NCI-H345 treated with DMSO at 0.1 percent for 48 hours (cell line): ENCODE results near the gene ERP44.
"Not testable (repeated sequence)": the region's sequence is repeated elsewhere in the genome, so short reads cannot be mapped to it uniquely, and the experiment has no call there.

Experiments used
- DNase-seq: peaks from one replicate; lab custom pipeline; 2025; ENCODE audit not compliant: unreplicated experiment; lab: John Stamatoyannopoulos, UW

ERP44 gene

GRCh38 chr9:100098887-100099721, at the start of gene ERP44, which contains the start of gene INVS:
TSS of gene ERP44 (minus strand) at chr9:100099000. CDS start at chr9:100098840, 160 bp downstream.
TSS of gene INVS (plus strand) at chr9:100099243. CDS start at chr9:100104522, 5,279 bp downstream.
- peak; percentile 99 for DNase-seq

- not testable (repeated sequence) for DNase-seq
Measured at GRCh38 chr9:100145976-100146375, 47.2 kb upstream of the ERP44 start.

GRCh38 chr9:100145167-100145934, 46.6 kb upstream of the ERP44 start:
- DNase-seq, result not testable (repeated sequence)

GRCh38 chr9:100141862-100142261, 43.1 kb upstream of the ERP44 start:
- DNase-seq, result not testable (repeated sequence)

GRCh38 chr9:100140303-100140702, 41.5 kb upstream of the ERP44 start:
- DNase-seq, result not testable (repeated sequence)

- DNase-seq, result not testable (repeated sequence)
Measured at GRCh38 chr9:100136799-100137198, 38.0 kb upstream of the ERP44 start.

GRCh38 chr9:100134731-100135130, 35.9 kb upstream of the ERP44 start:
- no peak for DNase-seq

GRCh38 chr9:100131875-100132430, 33.2 kb upstream of the ERP44 start:
- DNase-seq, result no peak

- no peak for DNase-seq
Measured at GRCh38 chr9:100131216-100131615, 32.4 kb upstream of the ERP44 start.

- no peak for DNase-seq
Measured at GRCh38 chr9:100129772-100130171, 31.0 kb upstream of the ERP44 start.

- no peak for DNase-seq
Measured at GRCh38 chr9:100126423-100126822, 27.6 kb upstream of the ERP44 start.

- no peak for DNase-seq
Measured at GRCh38 chr9:100125910-100126309, 27.1 kb upstream of the ERP44 start.

GRCh38 chr9:100125236-100125635, 26.4 kb upstream of the ERP44 start:
- DNase-seq, result no peak

- DNase-seq, result no peak
Measured at GRCh38 chr9:100120286-100120685, 21.5 kb upstream of the ERP44 start.

- DNase-seq, result no peak
Measured at GRCh38 chr9:100117316-100117715, 18.5 kb upstream of the ERP44 start.

- no peak for DNase-seq
Measured at GRCh38 chr9:100112677-100113336, 14.0 kb upstream of the ERP44 start.

- DNase-seq, result no peak
Measured at GRCh38 chr9:100111235-100111634, 12.4 kb upstream of the ERP44 start.

- no peak for DNase-seq
Measured at GRCh38 chr9:100108559-100108958, 9.8 kb upstream of the ERP44 start.

- no peak for DNase-seq
Measured at GRCh38 chr9:100106616-100107015, 7.8 kb upstream of the ERP44 start.

- no peak for DNase-seq
Measured at GRCh38 chr9:100105861-100106260, 7.1 kb upstream of the ERP44 start.

GRCh38 chr9:100104314-100104713, 5.5 kb upstream of the ERP44 start:
- no peak for DNase-seq
